ENCODE data around the gene SEMA3A. TPM values are rescaled to one million over a fixed set of nuclear protein-coding genes. Genes with fewer than 3 reads are reported as not detected.

SEMA3A gene
- total RNA-seq, 1 donor from 2014 or later, result 77.1 TPM

- no peak for TF ChIP-seq CTCF (conservative IDR thresholded peaks at IDR 0.05)
- Mint-ChIP-seq H3K27ac (peak overlapping the region; percentile 90), H3K36me3 (no peaks in the 10 kb centered on the region), H3K4me3 (peak overlapping the region; percentile 97), H3K9me3 (no peaks in the 10 kb centered on the region), H3K27me3 (peaks cover 10% of the 10 kb centered on the region), H3K4me1 (ENCODE audit: unreplicated experiment) (peaks cover 24% of the 10 kb centered on the region)
- no peak for DNase-seq (ENCODE audit: extremely low spot score, unreplicated experiment)
Measured at GRCh38 chr7:84195295-84196060, 889 bp upstream of the SEMA3A start.

GRCh38 chr7:84193747-84194146 lies 842 bp downstream of the SEMA3A start:
- DNase-seq (ENCODE audit: extremely low spot score, unreplicated experiment), result no peak
- Mint-ChIP-seq H3K4me3 (peak overlapping the region; percentile 97), H3K9me3 (no peaks in the 10 kb centered on the region), H3K36me3 (no peaks in the 10 kb centered on the region), H3K27ac (no peak overlapping the region), H3K27me3 (peaks cover 10% of the 10 kb centered on the region), H3K4me1 (ENCODE audit: unreplicated experiment) (peaks cover 27% of the 10 kb centered on the region)
- TF ChIP-seq CTCF (conservative IDR thresholded peaks at IDR 0.05), result no peak

- H3K27ac Mint-ChIP-seq, result no peak overlapping the region
- H3K4me1 Mint-ChIP-seq (ENCODE audit: unreplicated experiment), result peaks cover 40% of the 10 kb centered on the region
- no peak for TF ChIP-seq CTCF (conservative IDR thresholded peaks at IDR 0.05)
- DNase-seq (ENCODE audit: extremely low spot score, unreplicated experiment), result no peak
- peaks cover 6% of the 10 kb centered on the region for H3K36me3 Mint-ChIP-seq
- H3K27me3 Mint-ChIP-seq, result peaks cover 10% of the 10 kb centered on the region
- H3K9me3 Mint-ChIP-seq, result no peaks in the 10 kb centered on the region
- H3K4me3 Mint-ChIP-seq, result peak overlapping the region; percentile 83
Measured at GRCh38 chr7:84191842-84192241, 2.7 kb downstream of the SEMA3A start.

GRCh38 chr7:84191261-84191660 lies 3.3 kb downstream of the SEMA3A start:
- Mint-ChIP-seq H3K4me3 (peak overlapping the region; percentile 83), H3K4me1 (ENCODE audit: unreplicated experiment) (peaks cover 42% of the 10 kb centered on the region)
- no peak for TF ChIP-seq CTCF (conservative IDR thresholded peaks at IDR 0.05)

GRCh38 chr7:84190016-84190705 lies 4.4 kb downstream of the SEMA3A start:
- H3K36me3 Mint-ChIP-seq, result peaks cover 7% of the 10 kb centered on the region
- no peak for TF ChIP-seq CTCF (conservative IDR thresholded peaks at IDR 0.05)
- H3K9me3 Mint-ChIP-seq, result no peaks in the 10 kb centered on the region
- H3K4me3 Mint-ChIP-seq, result peak overlapping the region; percentile 40
- H3K4me1 Mint-ChIP-seq (ENCODE audit: unreplicated experiment), result peaks cover 31% of the 10 kb centered on the region
- H3K27me3 Mint-ChIP-seq, result peaks cover 4% of the 10 kb centered on the region
- no peak overlapping the region for H3K27ac Mint-ChIP-seq
- no peak for DNase-seq (ENCODE audit: extremely low spot score, unreplicated experiment)

More at GRCh38 chr7:84191261-84191660, 3.3 kb downstream of the SEMA3A start:
- no peak for DNase-seq (ENCODE audit: extremely low spot score, unreplicated experiment)
- peaks cover 9% of the 10 kb centered on the region for H3K27me3 Mint-ChIP-seq
- no peaks in the 10 kb centered on the region for H3K9me3 Mint-ChIP-seq
- H3K36me3 Mint-ChIP-seq, result peaks cover 7% of the 10 kb centered on the region
- no peak overlapping the region for H3K27ac Mint-ChIP-seq

Measured in type B pancreatic cell (in vitro differentiated cells).